ENCODE data around the gene KDM4B.

DNA sequence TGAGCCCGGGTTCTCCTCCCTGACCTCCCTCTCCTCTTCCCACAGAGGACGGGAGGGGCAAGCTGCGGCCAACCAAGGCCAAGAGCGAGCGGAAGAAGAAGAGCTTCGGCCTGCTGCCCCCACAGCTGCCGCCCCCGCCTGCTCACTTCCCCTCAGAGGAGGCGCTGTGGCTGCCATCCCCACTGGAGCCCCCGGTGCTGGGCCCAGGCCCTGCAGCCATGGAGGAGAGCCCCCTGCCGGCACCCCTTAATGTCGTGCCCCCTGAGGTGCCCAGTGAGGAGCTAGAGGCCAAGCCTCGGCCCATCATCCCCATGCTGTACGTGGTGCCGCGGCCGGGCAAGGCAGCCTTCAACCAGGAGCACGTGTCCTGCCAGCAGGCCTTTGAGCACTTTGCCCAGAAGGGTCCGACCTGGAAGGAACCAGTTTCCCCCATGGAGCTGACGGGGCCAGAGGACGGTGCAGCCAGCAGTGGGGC lies 162.2 kb downstream of the KDM4B start:
- TF ChIP-seq, protein P1, sequence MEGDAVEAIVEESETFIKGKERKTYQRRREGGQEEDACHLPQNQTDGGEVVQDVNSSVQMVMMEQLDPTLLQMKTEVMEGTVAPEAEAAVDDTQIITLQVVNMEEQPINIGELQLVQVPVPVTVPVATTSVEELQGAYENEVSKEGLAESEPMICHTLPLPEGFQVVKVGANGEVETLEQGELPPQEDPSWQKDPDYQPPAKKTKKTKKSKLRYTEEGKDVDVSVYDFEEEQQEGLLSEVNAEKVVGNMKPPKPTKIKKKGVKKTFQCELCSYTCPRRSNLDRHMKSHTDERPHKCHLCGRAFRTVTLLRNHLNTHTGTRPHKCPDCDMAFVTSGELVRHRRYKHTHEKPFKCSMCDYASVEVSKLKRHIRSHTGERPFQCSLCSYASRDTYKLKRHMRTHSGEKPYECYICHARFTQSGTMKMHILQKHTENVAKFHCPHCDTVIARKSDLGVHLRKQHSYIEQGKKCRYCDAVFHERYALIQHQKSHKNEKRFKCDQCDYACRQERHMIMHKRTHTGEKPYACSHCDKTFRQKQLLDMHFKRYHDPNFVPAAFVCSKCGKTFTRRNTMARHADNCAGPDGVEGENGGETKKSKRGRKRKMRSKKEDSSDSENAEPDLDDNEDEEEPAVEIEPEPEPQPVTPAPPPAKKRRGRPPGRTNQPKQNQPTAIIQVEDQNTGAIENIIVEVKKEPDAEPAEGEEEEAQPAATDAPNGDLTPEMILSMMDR (IDR thresholded peaks at IDR 0.05): no peak
- TF ChIP-seq, protein P2, sequence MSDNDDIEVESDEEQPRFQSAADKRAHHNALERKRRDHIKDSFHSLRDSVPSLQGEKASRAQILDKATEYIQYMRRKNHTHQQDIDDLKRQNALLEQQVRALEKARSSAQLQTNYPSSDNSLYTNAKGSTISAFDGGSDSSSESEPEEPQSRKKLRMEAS (IDR thresholded peaks at IDR 0.05; ENCODE audit: low read depth): no peak
- TF ChIP-seq RAD21 (IDR thresholded peaks at IDR 0.05; ENCODE audit: low read length) (no peak), EP300 (IDR thresholded peaks at IDR 0.05; ENCODE audit: borderline replicate concordance in 1 of 2, low read depth in 1 of 2, low read length in 1 of 2) (no peak), POLR2AphosphoS5 (IDR thresholded peaks at IDR 0.05; ENCODE audit: low read depth, low read length) (no peak)
- TF ChIP-seq, protein P3, sequence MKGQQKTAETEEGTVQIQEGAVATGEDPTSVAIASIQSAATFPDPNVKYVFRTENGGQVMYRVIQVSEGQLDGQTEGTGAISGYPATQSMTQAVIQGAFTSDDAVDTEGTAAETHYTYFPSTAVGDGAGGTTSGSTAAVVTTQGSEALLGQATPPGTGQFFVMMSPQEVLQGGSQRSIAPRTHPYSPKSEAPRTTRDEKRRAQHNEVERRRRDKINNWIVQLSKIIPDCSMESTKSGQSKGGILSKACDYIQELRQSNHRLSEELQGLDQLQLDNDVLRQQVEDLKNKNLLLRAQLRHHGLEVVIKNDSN (IDR thresholded peaks at IDR 0.05; ENCODE audit: borderline replicate concordance, low read depth): no peak
